GM12875 (cell line): ENCODE measurements around the gene HHATL.

Experiments used
- H3K4me3 ChIP-seq: one replicate; pipeline ENCODE4 v1.5.1; 2011; ENCODE audit warnings: low read depth, low read length, control low read depth
- TF ChIP-seq, protein P1 (sequence below): IDR thresholded peaks from 2 replicates; pipeline ENCODE4 v1.5.1; 2011; ENCODE audit warnings: low read depth, mild to moderate bottlenecking, control low read depth, inconsistent platforms, low read length, moderate library complexity, borderline replicate concordance; ENCODE audit not compliant: insufficient read depth

The HHATL gene

DNA sequence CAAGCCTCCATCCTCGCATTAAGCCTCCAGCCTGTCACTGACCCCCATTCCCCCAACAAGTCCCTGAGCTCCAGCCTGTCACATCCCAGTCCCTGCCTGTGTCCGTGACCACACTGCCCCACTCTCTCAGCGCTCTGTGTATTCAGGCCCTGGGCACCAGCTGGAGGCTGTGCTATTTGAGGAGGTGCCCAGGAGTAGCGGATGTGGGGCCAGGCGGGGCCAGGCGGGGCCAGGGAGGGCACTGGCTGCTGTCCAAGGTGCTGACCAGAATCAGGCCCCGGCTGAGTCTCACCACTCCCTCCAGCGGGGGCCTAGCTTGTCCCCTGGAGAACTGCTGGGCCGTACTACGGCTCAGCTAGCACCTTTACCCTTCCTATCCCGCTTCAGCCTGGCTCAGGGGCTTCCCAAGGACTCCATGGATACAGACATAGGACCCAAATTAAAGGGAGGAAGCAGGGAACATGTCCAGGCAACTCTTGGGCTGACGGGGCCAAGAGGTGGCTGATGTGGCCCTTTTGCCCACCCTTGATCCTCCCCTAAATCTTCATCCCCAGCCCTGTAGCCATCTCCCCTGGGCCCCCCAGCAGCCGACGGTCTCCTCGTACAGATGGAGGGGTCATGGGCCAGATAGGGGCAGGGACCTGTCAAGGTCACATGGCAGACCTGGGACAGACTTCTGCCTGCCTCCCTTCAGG, 1.1 kb downstream of the HHATL start:
- TF ChIP-seq, protein P1, sequence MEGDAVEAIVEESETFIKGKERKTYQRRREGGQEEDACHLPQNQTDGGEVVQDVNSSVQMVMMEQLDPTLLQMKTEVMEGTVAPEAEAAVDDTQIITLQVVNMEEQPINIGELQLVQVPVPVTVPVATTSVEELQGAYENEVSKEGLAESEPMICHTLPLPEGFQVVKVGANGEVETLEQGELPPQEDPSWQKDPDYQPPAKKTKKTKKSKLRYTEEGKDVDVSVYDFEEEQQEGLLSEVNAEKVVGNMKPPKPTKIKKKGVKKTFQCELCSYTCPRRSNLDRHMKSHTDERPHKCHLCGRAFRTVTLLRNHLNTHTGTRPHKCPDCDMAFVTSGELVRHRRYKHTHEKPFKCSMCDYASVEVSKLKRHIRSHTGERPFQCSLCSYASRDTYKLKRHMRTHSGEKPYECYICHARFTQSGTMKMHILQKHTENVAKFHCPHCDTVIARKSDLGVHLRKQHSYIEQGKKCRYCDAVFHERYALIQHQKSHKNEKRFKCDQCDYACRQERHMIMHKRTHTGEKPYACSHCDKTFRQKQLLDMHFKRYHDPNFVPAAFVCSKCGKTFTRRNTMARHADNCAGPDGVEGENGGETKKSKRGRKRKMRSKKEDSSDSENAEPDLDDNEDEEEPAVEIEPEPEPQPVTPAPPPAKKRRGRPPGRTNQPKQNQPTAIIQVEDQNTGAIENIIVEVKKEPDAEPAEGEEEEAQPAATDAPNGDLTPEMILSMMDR, result no peak
- H3K4me3 ChIP-seq, result no peak overlapping the region

DNA sequence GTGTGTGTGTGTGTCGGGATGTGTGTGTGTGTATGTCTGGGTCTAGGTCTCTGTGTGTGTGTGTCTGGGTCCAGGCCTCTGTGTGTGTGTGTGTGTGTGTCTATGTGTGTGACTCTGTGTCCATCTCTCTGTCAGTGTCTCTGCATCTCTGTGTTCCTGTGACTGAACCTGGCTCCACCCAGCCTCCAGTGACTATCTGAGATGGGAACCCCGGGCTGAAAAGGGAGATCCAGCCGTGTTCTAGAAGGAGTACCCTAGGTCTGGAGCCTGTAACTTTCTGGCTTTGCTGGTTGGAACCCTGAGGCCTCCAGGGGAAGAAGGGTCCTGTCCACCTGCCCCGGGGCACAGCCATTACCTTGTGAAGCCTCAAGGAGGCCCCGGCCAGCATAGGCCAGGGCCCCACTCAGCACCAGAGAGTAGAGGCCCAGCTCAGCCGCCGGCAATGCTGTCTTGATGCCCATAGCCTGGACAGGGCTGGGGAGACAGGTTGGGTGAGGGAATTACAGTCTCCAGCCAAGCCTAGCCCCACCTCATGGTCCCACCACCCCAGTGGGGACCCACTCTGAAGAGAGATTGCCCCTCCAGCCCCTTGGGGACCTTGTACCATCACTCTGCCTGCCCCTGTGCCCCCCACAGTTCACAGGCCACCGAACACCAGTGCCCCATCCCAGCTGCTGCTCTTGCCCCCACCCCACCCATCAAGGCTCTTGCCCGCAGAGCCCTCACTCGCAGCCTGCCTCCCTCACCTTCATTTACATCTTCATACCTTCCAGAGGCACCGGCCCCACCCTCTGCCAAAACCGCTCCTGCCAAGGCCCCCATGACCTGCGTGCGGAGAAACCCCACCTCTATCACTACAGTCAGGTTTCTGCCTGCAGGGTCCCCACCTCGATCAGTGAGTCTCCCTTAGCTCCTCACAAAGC, 2.0 kb downstream of the HHATL start:
- TF ChIP-seq, protein P1, result no peak
- H3K4me3 ChIP-seq, result no peak overlapping the region

DNA sequence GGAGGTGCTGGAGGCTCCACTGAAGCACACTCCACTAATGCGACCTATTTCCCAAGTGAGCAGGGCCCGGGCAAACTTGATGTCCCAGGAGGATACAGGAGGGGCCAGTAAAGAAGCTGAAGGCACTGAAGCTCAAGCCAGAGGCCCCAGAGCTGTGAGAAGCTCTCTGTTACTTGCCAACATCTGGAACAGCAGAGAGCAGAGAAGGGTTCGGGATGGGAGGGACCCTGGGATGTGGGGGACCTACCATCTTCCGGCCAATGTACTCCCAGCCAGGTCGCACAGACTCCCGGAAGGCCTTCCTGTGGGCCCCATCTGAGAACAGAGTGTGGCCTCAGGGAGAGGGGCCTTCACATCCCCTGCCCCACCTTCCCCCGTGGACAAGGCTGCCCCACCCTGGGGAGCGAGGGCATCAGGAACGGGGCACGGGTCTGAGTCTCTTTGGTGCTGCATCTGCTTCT, 3.1 kb downstream of the HHATL start:
- TF ChIP-seq, protein P1, result no peak
- no peak overlapping the region for H3K4me3 ChIP-seq

DNA sequence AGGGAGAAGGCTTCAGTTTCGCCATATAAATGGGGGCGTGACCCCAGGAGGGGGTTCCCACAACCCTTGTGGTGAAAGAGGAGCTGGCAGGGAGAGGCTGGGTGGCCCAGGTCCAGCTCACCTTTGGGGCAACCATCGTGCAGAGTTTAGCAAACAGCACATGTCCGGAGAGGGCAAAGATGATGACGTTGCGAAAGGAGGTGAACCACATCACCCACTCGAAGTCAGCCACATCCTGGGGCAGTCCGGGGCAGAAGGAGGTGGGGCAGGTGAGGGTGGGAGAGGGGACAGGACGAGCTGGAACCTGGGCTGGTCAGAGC, 3.7 kb downstream of the HHATL start:
- TF ChIP-seq, protein P1, result no peak
- no peak overlapping the region for H3K4me3 ChIP-seq

DNA sequence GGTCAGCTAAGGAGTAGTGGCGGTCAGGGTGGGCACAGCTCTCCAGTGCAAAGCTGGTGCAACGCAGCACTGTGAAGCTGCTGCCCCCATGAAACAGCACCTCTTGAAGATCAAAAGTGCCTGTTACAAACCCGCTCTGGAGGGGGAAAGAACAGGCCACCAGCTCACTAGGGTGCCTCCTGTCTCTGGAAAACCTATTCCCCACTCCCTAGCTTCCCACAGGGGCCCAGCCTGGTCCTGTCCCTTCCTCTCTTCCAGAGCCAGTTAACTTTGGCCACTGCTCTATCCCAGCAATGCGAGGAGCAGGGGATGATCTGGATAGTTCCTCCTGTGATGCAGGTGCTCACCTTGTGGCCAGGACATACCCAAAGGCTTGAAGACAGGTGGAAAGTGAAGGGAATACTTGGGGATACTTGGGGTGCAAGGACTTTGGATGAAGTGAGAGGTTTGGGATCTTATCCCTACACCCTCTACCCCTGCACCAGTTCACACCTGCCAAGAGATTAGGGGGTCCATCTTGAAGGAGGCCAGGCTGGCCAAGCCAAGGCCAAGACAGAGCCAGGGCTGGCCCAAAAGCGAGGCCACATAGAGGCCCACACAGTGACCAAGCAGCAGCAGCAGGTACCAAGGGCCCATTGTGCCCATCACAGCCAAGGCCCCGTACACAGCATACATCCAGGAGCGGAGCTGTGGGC, 4.2 kb downstream of the HHATL start:
- H3K4me3 ChIP-seq, result no peak overlapping the region
- TF ChIP-seq, protein P1, result no peak

DNA sequence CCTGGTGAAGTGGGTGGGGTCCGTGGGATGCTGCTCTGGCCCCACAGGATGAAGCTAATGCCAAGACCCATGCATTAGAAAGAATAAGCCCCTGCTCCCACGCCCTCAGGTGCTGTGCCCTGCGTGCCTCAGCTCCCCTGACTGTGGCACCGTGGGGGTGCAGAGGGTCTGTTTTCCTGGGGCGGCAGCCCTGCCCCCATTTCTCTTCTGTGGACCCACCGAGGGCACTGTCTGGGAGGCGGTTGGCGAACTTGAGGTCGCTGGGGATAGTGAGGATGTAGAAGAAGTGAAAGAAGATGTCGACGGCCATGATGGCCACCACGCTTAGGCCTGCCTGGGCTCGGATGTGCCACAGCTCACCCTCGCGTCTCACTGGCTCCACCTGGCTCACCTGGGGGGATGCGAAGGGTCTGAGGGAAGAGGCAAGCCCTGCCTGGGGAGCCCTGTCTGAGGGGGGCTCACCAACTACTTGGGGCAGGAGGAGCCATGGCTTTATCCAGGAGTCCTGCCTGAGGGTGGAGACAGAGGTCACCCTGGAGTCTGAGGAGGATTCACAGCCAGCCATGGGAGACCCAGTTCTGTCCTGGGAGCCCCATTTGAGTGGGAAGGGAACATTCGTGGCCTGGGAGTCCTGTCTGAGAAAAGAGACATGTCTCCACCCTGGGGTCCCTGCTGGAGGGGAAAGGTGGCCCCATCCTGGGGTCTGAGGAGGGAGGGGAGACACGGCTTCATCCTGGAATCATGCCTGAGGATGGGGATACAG, 5.1 kb downstream of the HHATL start:
- TF ChIP-seq, protein P1, result no peak
- no peak overlapping the region for H3K4me3 ChIP-seq
